ENCODE data around the gene CORO1C. TPM values are rescaled to one million over a fixed set of nuclear protein-coding genes. Genes with fewer than 3 reads are reported as not detected.
A peak's percentile ranks its signal among the peaks of the same experiment; 100 is the strongest.
"Not testable (repeated sequence)": the region's sequence is repeated elsewhere in the genome, so short reads cannot be mapped to it uniquely, and the experiment has no call there.

The CORO1C gene
- total RNA-seq, 1 donor from 2014 or later: 68.3 TPM

DNA sequence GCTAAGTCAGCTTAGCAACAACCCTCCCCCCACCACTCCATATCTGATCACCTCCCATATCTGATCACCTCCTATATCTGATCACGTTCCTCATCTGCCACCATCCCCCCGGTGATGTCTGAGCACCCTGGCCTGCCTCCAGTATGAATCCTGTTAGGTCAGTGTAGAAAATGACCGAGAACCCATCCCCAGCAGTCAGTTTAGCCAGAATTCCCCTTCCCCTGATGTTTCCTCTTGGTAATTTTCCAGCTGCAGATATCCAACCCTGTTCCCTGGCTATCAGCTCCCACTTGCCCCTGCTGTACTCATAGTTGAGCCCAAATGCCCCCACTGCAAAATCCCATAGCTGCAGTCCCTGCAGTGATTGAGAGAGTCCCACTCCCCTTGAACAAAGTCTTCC lies 110.2 kb downstream of the CORO1C start:
- peaks cover 54% of the 10 kb centered on the region for H3K4me1 Mint-ChIP-seq
- no peaks in the 10 kb centered on the region for H3K9me3 Mint-ChIP-seq
- intact Hi-C loops (cut with micrococcal nuclease): no loop called here
- CTCF ChIA-PET: interaction anchor here (0.8 to 11.2 kb wide), 6 partner anchors 16 to 183 kb away, joined by 3 to 338 read pairs (median 6); partner anchors contain the start of genes ISCU, SART3 and SELPLG
- ATAC-seq (ENCODE audit: low read depth) (no peak), DNase-seq (no peak)
- peaks cover 17% of the 10 kb centered on the region for H3K36me3 Mint-ChIP-seq (ENCODE audit: low read depth)
- POLR2A ChIA-PET: interaction anchor here (0.7 to 9.7 kb wide), 4 partner anchors 11 to 60 kb away, joined by 3 to 182 read pairs (median 80); partner anchors contain the start of genes ISCU, SART3 and SELPLG
- no peak overlapping the region for H3K4me3 Mint-ChIP-seq
- H3K27ac Mint-ChIP-seq: peak overlapping the region; percentile 32
- TF ChIP-seq, protein P1, sequence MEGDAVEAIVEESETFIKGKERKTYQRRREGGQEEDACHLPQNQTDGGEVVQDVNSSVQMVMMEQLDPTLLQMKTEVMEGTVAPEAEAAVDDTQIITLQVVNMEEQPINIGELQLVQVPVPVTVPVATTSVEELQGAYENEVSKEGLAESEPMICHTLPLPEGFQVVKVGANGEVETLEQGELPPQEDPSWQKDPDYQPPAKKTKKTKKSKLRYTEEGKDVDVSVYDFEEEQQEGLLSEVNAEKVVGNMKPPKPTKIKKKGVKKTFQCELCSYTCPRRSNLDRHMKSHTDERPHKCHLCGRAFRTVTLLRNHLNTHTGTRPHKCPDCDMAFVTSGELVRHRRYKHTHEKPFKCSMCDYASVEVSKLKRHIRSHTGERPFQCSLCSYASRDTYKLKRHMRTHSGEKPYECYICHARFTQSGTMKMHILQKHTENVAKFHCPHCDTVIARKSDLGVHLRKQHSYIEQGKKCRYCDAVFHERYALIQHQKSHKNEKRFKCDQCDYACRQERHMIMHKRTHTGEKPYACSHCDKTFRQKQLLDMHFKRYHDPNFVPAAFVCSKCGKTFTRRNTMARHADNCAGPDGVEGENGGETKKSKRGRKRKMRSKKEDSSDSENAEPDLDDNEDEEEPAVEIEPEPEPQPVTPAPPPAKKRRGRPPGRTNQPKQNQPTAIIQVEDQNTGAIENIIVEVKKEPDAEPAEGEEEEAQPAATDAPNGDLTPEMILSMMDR (IDR thresholded peaks at IDR 0.05): no peak
- no peaks in the 10 kb centered on the region for H3K27me3 Mint-ChIP-seq

DNA sequence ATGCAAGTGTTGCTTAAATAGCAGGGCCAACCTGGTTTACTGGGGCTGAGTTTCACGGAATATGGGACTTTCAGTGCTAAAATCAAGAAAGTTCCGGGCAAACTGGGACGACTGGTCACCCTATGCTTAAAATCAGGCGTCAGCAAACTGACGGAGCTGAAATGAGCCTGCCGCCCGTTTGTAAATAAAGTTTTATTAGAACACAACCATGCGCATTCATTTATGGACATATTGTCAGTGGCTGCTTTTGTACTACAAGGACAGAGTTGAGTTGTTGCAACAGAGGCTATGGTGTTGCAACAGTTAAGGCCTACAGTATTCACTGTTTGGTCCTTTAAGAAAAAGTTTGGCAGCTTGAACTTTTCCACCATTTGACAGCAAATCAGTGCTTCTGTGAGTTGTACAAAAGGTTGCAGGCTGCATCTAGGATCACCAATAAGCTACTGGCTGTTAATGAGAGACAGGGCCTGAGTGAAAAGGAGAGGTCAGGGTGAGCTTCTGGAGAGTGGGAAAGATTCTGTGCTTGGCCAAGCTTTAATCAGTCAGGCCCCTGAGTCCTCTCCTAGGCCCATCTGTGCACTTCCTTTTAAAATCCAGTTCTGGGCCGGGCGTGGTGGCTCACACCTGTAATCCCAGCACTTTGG lies 111.0 kb downstream of the CORO1C start:
- intact Hi-C loops (cut with micrococcal nuclease): no loop called here
- TF ChIP-seq, protein P1 (IDR thresholded peaks at IDR 0.05): no peak
- peaks cover 57% of the 10 kb centered on the region for H3K4me1 Mint-ChIP-seq
- DNase-seq: no peak
- no peak overlapping the region for H3K4me3 Mint-ChIP-seq
- peaks cover 15% of the 10 kb centered on the region for H3K36me3 Mint-ChIP-seq (ENCODE audit: low read depth)
- no peak overlapping the region for H3K27ac Mint-ChIP-seq
- H3K27me3 Mint-ChIP-seq: no peaks in the 10 kb centered on the region
- no peak for ATAC-seq (ENCODE audit: low read depth)
- ChIA-PET POLR2A (interaction anchor here (1.0 to 9.7 kb wide), 4 partner anchors 12 to 58 kb away, joined by 3 to 182 read pairs (median 104); partner anchors contain the start of genes ISCU and SELPLG), CTCF (interaction anchor here (0.8 to 11.2 kb wide), 6 partner anchors 17 to 183 kb away, joined by 3 to 338 read pairs (median 6); partner anchors contain the start of genes ISCU, SART3 and SELPLG)
- H3K9me3 Mint-ChIP-seq: no peaks in the 10 kb centered on the region

DNA sequence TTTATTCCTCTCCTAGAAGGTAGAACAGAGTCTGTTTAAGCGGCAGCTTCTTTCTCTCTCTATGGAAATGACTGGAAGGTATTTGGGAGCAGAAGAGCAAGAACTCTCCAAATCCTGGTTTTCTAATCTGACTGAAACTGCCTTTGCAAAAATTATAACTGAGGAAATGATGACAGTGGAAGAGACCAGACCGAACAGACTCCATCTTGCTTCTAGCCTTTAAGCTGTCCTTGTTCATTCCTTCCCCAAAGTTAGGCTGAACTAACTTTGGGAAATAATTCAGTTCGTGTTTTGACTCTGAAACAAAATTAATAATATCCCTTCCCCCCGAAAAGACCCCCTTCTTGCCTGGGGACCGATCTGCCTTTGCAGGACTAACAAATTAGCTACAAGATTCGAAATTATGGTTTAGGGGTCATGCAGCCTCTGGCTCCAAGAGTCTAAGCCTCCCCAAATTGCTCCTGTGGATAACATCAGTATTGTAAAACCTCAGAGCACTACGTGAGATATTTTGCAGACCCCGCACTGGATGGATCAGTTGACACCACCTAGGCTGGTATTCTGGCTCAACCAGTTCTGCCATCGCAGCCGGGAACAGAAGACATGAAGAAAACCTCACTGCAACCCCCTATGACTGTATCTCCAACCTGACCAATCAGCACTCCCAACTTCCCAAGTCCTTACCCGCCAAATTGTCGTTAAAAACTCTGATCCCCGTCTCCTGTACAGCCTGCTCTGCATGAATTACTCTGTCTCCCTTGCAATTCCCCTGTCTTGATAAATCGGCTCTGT lies 111.8 kb downstream of the CORO1C start:
- Mint-ChIP-seq H3K27me3 (no peaks in the 10 kb centered on the region), H3K4me3 (no peak overlapping the region), H3K9me3 (no peaks in the 10 kb centered on the region), H3K27ac (no peak overlapping the region), H3K4me1 (peaks cover 60% of the 10 kb centered on the region), H3K36me3 (ENCODE audit: low read depth) (peaks cover 15% of the 10 kb centered on the region)
- DNase-seq (no peak), ATAC-seq (ENCODE audit: low read depth) (no peak)
- CTCF ChIA-PET: interaction anchor here (1.1 to 11.2 kb wide), 7 partner anchors 8 to 184 kb away, joined by 3 to 338 read pairs (median 22); partner anchors contain the start of genes ISCU, SART3 and SELPLG
- POLR2A ChIA-PET: interaction anchor here (0.6 to 9.7 kb wide), 7 partner anchors 13 to 78 kb away, joined by 5 to 182 read pairs (median 50); partner anchors contain the start of genes ISCU, SART3 and SELPLG
- intact Hi-C loops (cut with micrococcal nuclease): loop anchor here (2.0 to 5.0 kb wide), 4 partner anchors 27 to 627 kb away; partner anchors contain the start of genes ALKBH2 and SSH1
- TF ChIP-seq, protein P1 (IDR thresholded peaks at IDR 0.05): no peak

DNA sequence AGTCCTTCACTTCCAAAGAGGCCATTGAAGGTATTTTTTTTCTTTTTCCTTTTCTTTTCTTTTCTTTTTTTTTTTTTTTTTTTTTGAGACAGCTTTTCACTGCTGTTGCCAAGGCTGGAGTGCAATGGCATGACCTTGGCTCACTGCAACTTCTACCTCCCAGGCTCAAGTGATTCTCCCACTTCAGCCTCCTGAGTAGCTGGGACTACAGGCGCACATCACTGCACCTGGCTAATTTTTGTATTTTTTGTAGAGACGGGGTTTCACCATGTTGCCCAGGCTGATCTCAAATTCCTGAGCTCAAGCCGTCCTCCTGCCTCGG lies 112.4 kb downstream of the CORO1C start:
- not testable (repeated sequence) for H3K4me3 Mint-ChIP-seq; H3K27ac Mint-ChIP-seq; H3K27me3 Mint-ChIP-seq; H3K9me3 Mint-ChIP-seq; ATAC-seq (ENCODE audit: low read depth); DNase-seq
- peaks cover 14% of the 10 kb centered on the region for H3K36me3 Mint-ChIP-seq (ENCODE audit: low read depth)
- peaks cover 64% of the 10 kb centered on the region for H3K4me1 Mint-ChIP-seq
- ChIA-PET CTCF (interaction anchor here (0.9 to 11.2 kb wide), 14 partner anchors 8 to 207 kb away, joined by 3 to 338 read pairs (median 9); partner anchors contain the start of genes ISCU, SART3 and SELPLG), POLR2A (interaction anchor here (0.6 to 9.7 kb wide), 9 partner anchors 14 to 159 kb away, joined by 3 to 182 read pairs (median 9); partner anchors contain the start of genes ISCU, SART3 and SELPLG)
- intact Hi-C loops (cut with micrococcal nuclease): loop anchor here (1.0 to 5.0 kb wide), 6 partner anchors 28 to 627 kb away; partner anchors contain the start of genes ALKBH2 and SSH1
